ENCODE measurements around the gene DIP2C.

DIP2C gene

GRCh38 chr10:232061-232460, 457.4 kb downstream of the DIP2C start:
- Histone ChIP-seq H3K9me3 (no peaks in the 10 kb centered on the region), H3K4me1 (peaks cover 0 to 3% (median 0%) of the 10 kb centered on the region in 4 donors), H3K27me3 (no peaks in the 10 kb centered on the region), H3K27ac (no peak overlapping the region), H3K4me3 (no peak overlapping the region), H3K36me3 (peaks cover 0 to 5% (median 0%) of the 10 kb centered on the region in 3 donors)
- DNase-seq: no peak
- intact Hi-C loops (cut with DNase I; ENCODE audit: low total_unique reads): no loop called here
- no peak for TF ChIP-seq CTCF (IDR thresholded peaks at IDR 0.05)

GRCh38 chr10:230758-231157, 458.7 kb downstream of the DIP2C start:
- TF ChIP-seq CTCF (IDR thresholded peaks at IDR 0.05): no peak
- Histone ChIP-seq H3K4me3 (no peak overlapping the region), H3K9me3 (no peaks in the 10 kb centered on the region), H3K27ac (no peak overlapping the region), H3K36me3 (no peaks in the 10 kb centered on the region), H3K27me3 (no peaks in the 10 kb centered on the region), H3K4me1 (peaks cover 0 to 3% (median 0%) of the 10 kb centered on the region in 4 donors)
- intact Hi-C loops (cut with DNase I; ENCODE audit: low total_unique reads): no loop called here
- no peak for DNase-seq

GRCh38 chr10:228366-228765, 461.1 kb downstream of the DIP2C start:
- no peaks in the 10 kb centered on the region for H3K4me1 ChIP-seq
- H3K27ac ChIP-seq: no peak overlapping the region
- H3K36me3 ChIP-seq: no peaks in the 10 kb centered on the region
- intact Hi-C loops (cut with DNase I; ENCODE audit: low total_unique reads): no loop called here
- no peaks in the 10 kb centered on the region for H3K9me3 ChIP-seq
- no peak overlapping the region for H3K4me3 ChIP-seq
- DNase-seq: no peak
- no peaks in the 10 kb centered on the region for H3K27me3 ChIP-seq
- no peak for TF ChIP-seq CTCF (IDR thresholded peaks at IDR 0.05)

GRCh38 chr10:227014-227413, 462.5 kb downstream of the DIP2C start:
- Histone ChIP-seq H3K4me1 (no peaks in the 10 kb centered on the region), H3K9me3 (no peaks in the 10 kb centered on the region), H3K36me3 (no peaks in the 10 kb centered on the region), H3K27me3 (no peaks in the 10 kb centered on the region), H3K4me3 (no peak overlapping the region), H3K27ac (no peak overlapping the region)
- intact Hi-C loops (cut with DNase I; ENCODE audit: low total_unique reads): no loop called here
- no peak for DNase-seq
- TF ChIP-seq CTCF (IDR thresholded peaks at IDR 0.05): no peak

GRCh38 chr10:226018-226417, 463.4 kb downstream of the DIP2C start:
- Histone ChIP-seq H3K4me1 (no peaks in the 10 kb centered on the region), H3K36me3 (no peaks in the 10 kb centered on the region), H3K9me3 (no peaks in the 10 kb centered on the region), H3K27ac (no peak overlapping the region), H3K27me3 (no peaks in the 10 kb centered on the region), H3K4me3 (no peak overlapping the region)
- TF ChIP-seq CTCF (IDR thresholded peaks at IDR 0.05): no peak
- no peak for DNase-seq
- intact Hi-C loops (cut with DNase I; ENCODE audit: low total_unique reads): no loop called here

GRCh38 chr10:224571-224970, 464.9 kb downstream of the DIP2C start:
- DNase-seq: no peak
- H3K4me1 ChIP-seq: no peaks in the 10 kb centered on the region
- intact Hi-C loops (cut with DNase I; ENCODE audit: low total_unique reads): no loop called here
- H3K27me3 ChIP-seq: no peaks in the 10 kb centered on the region
- no peak overlapping the region for H3K27ac ChIP-seq
- H3K4me3 ChIP-seq: no peak overlapping the region
- no peaks in the 10 kb centered on the region for H3K36me3 ChIP-seq
- TF ChIP-seq CTCF (IDR thresholded peaks at IDR 0.05): no peak
- H3K9me3 ChIP-seq: no peaks in the 10 kb centered on the region
